Keratinocyte (primary cell): Measurements from ENCODE around the gene CABP4.

Source experiments
- CTCF ChIP-seq, 3 experiments: IDR thresholded peaks in 1 of 3; conservative IDR thresholded peaks in 1 of 3; optimal IDR thresholded peaks in 1 of 3; 2 replicates in 2 of 3; 3 replicates in 1 of 3; pipeline versions ENCODE3 to v1.5.1; 2011; ENCODE audit warnings: low read length in 3 of 3, mild to moderate bottlenecking in 3 of 3, moderate library complexity in 2 of 3, control low read depth in 1 of 3, inconsistent platforms in 1 of 3; ENCODE audit not compliant: insufficient read depth in 2 of 3; ENCODE audit errors: extremely low read depth in 1 of 3
- EZH2 ChIP-seq: IDR thresholded peaks from one replicate; pipeline ENCODE4 v1.6.1; 2012; ENCODE audit warnings: inconsistent platforms, mild to moderate bottlenecking, low read length, moderate library complexity

DNA sequence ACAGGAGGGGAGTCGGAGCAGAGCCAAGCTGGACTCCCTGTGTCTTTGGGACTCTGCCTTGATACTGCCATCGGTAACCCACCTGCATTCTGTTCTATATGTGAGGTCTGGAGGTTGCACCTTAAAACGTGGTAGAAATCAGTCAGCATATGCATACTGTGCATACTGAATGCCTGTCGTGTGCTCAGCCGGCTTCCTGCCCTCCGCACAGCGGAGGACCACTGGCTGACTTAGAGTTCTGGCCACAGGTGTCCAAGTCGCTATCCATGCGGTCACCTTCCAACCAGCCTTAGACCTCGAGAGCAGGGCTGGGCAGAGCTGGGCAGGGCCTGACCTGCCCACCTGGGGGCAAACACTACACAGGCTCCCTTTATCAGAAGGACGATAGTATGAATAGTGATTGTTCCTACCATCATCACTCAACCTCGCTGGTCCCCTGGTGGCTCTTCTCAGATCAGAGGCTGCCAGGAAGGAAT is 47.4 kb upstream of the CABP4 start:
- TF ChIP-seq CTCF (optimal IDR thresholded peaks at IDR 0.05 in 1 of 3, IDR thresholded peaks at IDR 0.05 in 1 of 3, conservative IDR thresholded peaks at IDR 0.05 in 1 of 3; ENCODE audit: extremely low read depth in 1 of 3, insufficient read depth in 2 of 3, low read length in 3 of 3) (no peak), EZH2 (no peak)
